H1 (cell line): Measurements from ENCODE around the gene DYNLT2B. TPM values are rescaled to one million over a fixed set of nuclear protein-coding genes. Genes with fewer than 3 reads are reported as not detected.

ENCODE experiments used
- CTCF ChIA-PET: fragments of 300-600 bp; sonication (Branson Sonifier 250); formaldehyde crosslinking; loops from one replicate; lab custom pipeline; 2021; ENCODE audit not compliant: partially characterized antibody; lab: Charles Lee
- POLR2A ChIA-PET: fragments of 300-600 bp; sonication (Branson Sonifier 250); formaldehyde crosslinking; loops from one replicate; lab custom pipeline; 2021; ENCODE audit warnings: inconsistent platforms; ENCODE audit not compliant: partially characterized antibody; lab: Charles Lee
- DNase-seq, 2 experiments: peaks; one replicate each; pipeline versions ENCODE4 v3.0.0 to v3.0.0-alpha.2; 2010 to 2022; ENCODE audit warnings: low spot score in 2 of 2, low read depth in 1 of 2, mixed read lengths in 1 of 2
- FAIRE-seq: peaks from 2 replicates; lab custom pipeline; 2011; peaks lifted over from hg19 to GRCh38; lab: Jason Lieb, UNC
- H2AFZ ChIP-seq: 2 replicates; pipeline ENCODE4 v1.8.1; 2012; ENCODE audit warnings: low read length, inconsistent platforms
- H2AK5ac ChIP-seq: 2 replicates; pipeline ENCODE4 v1.6.1; 2013; ENCODE audit warnings: low read depth, low read length
- H2BK120ac ChIP-seq: replicated peaks from 2 replicates; pipeline ENCODE3; 2013; ENCODE audit warnings: low read depth, low read length, inconsistent platforms
- H2BK12ac ChIP-seq: 2 replicates; pipeline ENCODE4 v1.6.1; 2013; ENCODE audit warnings: low read depth, low read length
- H2BK15ac ChIP-seq: 2 replicates; pipeline ENCODE4 v1.6.1; 2013; ENCODE audit warnings: low read length
- H2BK20ac ChIP-seq: 2 replicates; pipeline ENCODE4 v1.6.1; 2013; ENCODE audit warnings: low read length
- H2BK5ac ChIP-seq: 2 replicates; pipeline ENCODE4 v1.6.1; 2013; ENCODE audit warnings: low read depth, low read length
- H3K14ac ChIP-seq: 2 replicates; pipeline ENCODE4 v1.6.1; 2013; ENCODE audit warnings: inconsistent platforms; ENCODE audit not compliant: insufficient read length
- H3K18ac ChIP-seq: 2 replicates; pipeline ENCODE4 v1.6.1; 2013; ENCODE audit warnings: low read length; ENCODE audit errors: extremely low read depth
- H3K23ac ChIP-seq: 2 replicates; pipeline ENCODE4 v1.6.1; 2013; ENCODE audit warnings: inconsistent platforms; ENCODE audit not compliant: insufficient read length
- H3K23me2 ChIP-seq: 2 replicates; pipeline ENCODE4 v1.6.1; 2013; ENCODE audit warnings: low read depth, low read length
- H3K27ac ChIP-seq: 2 replicates; pipeline ENCODE4 v1.6.1; 2011; ENCODE audit warnings: low read depth, low read length, inconsistent platforms
- H3K27me3 ChIP-seq, 4 experiments: replicated peaks in 1 of 4; 1 replicate in 1 of 4; 2 replicates in 3 of 4; pipeline versions ENCODE4 v1.6.1 to v1.8.1; 2011 to 2013; ENCODE audit warnings: low read length in 3 of 4, mild to moderate bottlenecking in 3 of 4, inconsistent platforms in 2 of 4, mixed read lengths in 2 of 4, moderate library complexity in 1 of 4; ENCODE audit not compliant: control insufficient read depth in 3 of 4, insufficient read depth in 3 of 4; ENCODE audit errors: extremely low read depth in 1 of 4
- H3K36me3 ChIP-seq, 4 experiments: 2 replicates each; pipeline versions ENCODE4 v1.6.1 to v1.8.1; 2011 to 2013; ENCODE audit warnings: mild to moderate bottlenecking in 4 of 4, low read length in 3 of 4, moderate library complexity in 2 of 4, control low read depth in 1 of 4, inconsistent platforms in 1 of 4; ENCODE audit not compliant: insufficient read depth in 4 of 4, control insufficient read depth in 2 of 4
- H3K4ac ChIP-seq: replicated peaks from 2 replicates; pipeline ENCODE3; 2013; ENCODE audit warnings: low read length, low read depth, mixed read lengths, inconsistent platforms; ENCODE audit not compliant: insufficient read length
- H3K4me1 ChIP-seq, 4 experiments: replicated peaks in 1 of 4; 1 replicate in 1 of 4; 2 replicates in 3 of 4; pipeline versions ENCODE4 v1.6.1 to v1.8.1; 2011 to 2013; ENCODE audit warnings: low read length in 3 of 4, inconsistent platforms in 2 of 4, mixed read lengths in 1 of 4; ENCODE audit not compliant: insufficient read depth in 4 of 4, control insufficient read depth in 3 of 4
- H3K4me2 ChIP-seq, 2 experiments: 2 replicates each; pipeline versions ENCODE4 v1.6.1 to v1.8.1; 2011 to 2013; ENCODE audit warnings: low read depth in 2 of 2, low read length in 2 of 2, control low read depth in 1 of 2, inconsistent platforms in 1 of 2, mild to moderate bottlenecking in 1 of 2; ENCODE audit not compliant: insufficient read depth in 1 of 2
- H3K4me3 ChIP-seq, 4 experiments: fragments of 200-600, 300-600 bp in 1 of 4; sonication (generic), shearing (Covaris generic), sonication (Bioruptor Twin) in 1 of 4; 2 replicates each; pipeline versions ENCODE4 v1.5.1 to v1.8.1; 2011 to 2016; ENCODE audit warnings: low read length in 4 of 4, low read depth in 3 of 4, control low read depth in 2 of 4, inconsistent platforms in 2 of 4, mild to moderate bottlenecking in 2 of 4, mixed read lengths in 1 of 4, moderate library complexity in 1 of 4; ENCODE audit not compliant: insufficient read depth in 2 of 4; ENCODE audit errors: extremely low read depth in 1 of 4
- H3K56ac ChIP-seq: replicated peaks from 2 replicates; pipeline ENCODE3; 2013; ENCODE audit warnings: low read depth, mild to moderate bottlenecking, mixed read lengths, low read length, inconsistent platforms; ENCODE audit not compliant: insufficient read length
- H3K79me1 ChIP-seq: 2 replicates; pipeline ENCODE4 v1.6.1; 2013; ENCODE audit warnings: low read depth, low read length, control low read depth
- H3K79me2 ChIP-seq, 2 experiments: 2 replicates each; pipeline versions ENCODE4 v1.6.1 to v1.8.1; 2012 to 2013; ENCODE audit warnings: low read length in 2 of 2, mild to moderate bottlenecking in 2 of 2, inconsistent platforms in 1 of 2; ENCODE audit not compliant: insufficient read depth in 2 of 2, control insufficient read depth in 1 of 2
- H3K9ac ChIP-seq, 4 experiments: replicated peaks in 1 of 4; 1 replicate in 1 of 4; 2 replicates in 3 of 4; pipeline versions ENCODE4 v1.6.1 to v1.8.1; 2011 to 2013; ENCODE audit warnings: low read depth in 3 of 4, low read length in 3 of 4, control low read depth in 2 of 4, mild to moderate bottlenecking in 2 of 4, moderate library complexity in 2 of 4, inconsistent platforms in 1 of 4; ENCODE audit errors: extremely low read depth in 1 of 4
- H3K9me3 ChIP-seq, 2 experiments: 2 replicates each; pipeline versions ENCODE4 v1.6.1 to v1.8.1; 2012 to 2013; ENCODE audit warnings: mild to moderate bottlenecking in 2 of 2, moderate library complexity in 2 of 2, control low read depth in 1 of 2, inconsistent platforms in 1 of 2, low read depth in 1 of 2, low read length in 1 of 2, mixed read lengths in 1 of 2; ENCODE audit not compliant: insufficient read depth in 2 of 2
- H4K20me1 ChIP-seq, 2 experiments: replicated peaks in 1 of 2; 2 replicates each; pipeline versions ENCODE3 to v1.8.1; 2011 to 2013; ENCODE audit warnings: inconsistent platforms in 2 of 2, low read length in 2 of 2, mild to moderate bottlenecking in 1 of 2; ENCODE audit not compliant: insufficient read depth in 2 of 2, control insufficient read depth in 1 of 2
- H4K5ac ChIP-seq: 2 replicates; pipeline ENCODE4 v1.6.1; 2013; ENCODE audit warnings: low read length, low read depth, mixed read lengths, inconsistent platforms; ENCODE audit not compliant: insufficient read length
- H4K8ac ChIP-seq: 2 replicates; pipeline ENCODE4 v1.8.0; 2013; ENCODE audit warnings: mild to moderate bottlenecking, moderate library complexity, low read length, inconsistent platforms; ENCODE audit not compliant: insufficient read depth; ENCODE audit errors: extremely low read depth
- H4K91ac ChIP-seq: replicated peaks from 2 replicates; pipeline ENCODE3; 2013; ENCODE audit warnings: low read length, mixed read lengths, inconsistent platforms; ENCODE audit not compliant: insufficient read length
- CHD1 ChIP-seq: IDR thresholded peaks from 2 replicates; pipeline ENCODE4 v1.6.1; 2012; ENCODE audit warnings: low read depth, low read length, improper control_type of control experiment
- JUN ChIP-seq: IDR thresholded peaks from 2 replicates; pipeline ENCODE4 v1.6.1; 2011; ENCODE audit warnings: low read depth, mild to moderate bottlenecking, improper control_type of control experiment, low read length
- POLR2AphosphoS5 ChIP-seq: IDR thresholded peaks from 2 replicates; pipeline ENCODE4 v1.6.1; 2011; ENCODE audit warnings: low read depth, low read length
- SIRT6 ChIP-seq: IDR thresholded peaks from one replicate; pipeline ENCODE4 v1.7.1; 2012; ENCODE audit warnings: low read length, inconsistent platforms
- SRF ChIP-seq: IDR thresholded peaks from 2 replicates; pipeline ENCODE4 v1.6.1; 2011; ENCODE audit warnings: mild to moderate bottlenecking, low read depth, low read length, moderate library complexity
- TBP ChIP-seq: IDR thresholded peaks from 2 replicates; pipeline ENCODE4 v1.6.1; 2011; ENCODE audit warnings: low read depth, low read length, improper control_type of control experiment
- WGBS, 2 experiments: shearing (Covaris generic) in 1 of 2; methylation state at CpG; one replicate each; pipeline versions ENCODE4 v1.1.6 to v1.1.7; 2013 to 2015; ENCODE audit warnings: low lambda C conversion rate in 2 of 2, mixed read lengths in 2 of 2, inconsistent platforms in 1 of 2, low coverage in 1 of 2, missing lambda C conversion rate in 1 of 2; ENCODE audit not compliant: insufficient replicate concordance in 2 of 2, insufficient coverage in 1 of 2, insufficient read length in 1 of 2; ENCODE audit errors: extremely low coverage in 1 of 2, missing lambda C conversion rate in 1 of 2; 5-methylcytosine and 5-hydroxymethylcytosine counted together
- polyA plus RNA-seq, 7 experiments: library from polyadenylated mRNA; depleted of rRNA in 3 of 7; stranded (reverse) in 5 of 7; unstranded in 2 of 7; fragments of >200 nt in 5 of 7; fragments of 200-250 nt in 2 of 7; gene quantifications; 1 replicate in 5 of 7; 2 replicates in 1 of 7; 4 replicates in 1 of 7; pipeline versions ENCODE4 v1.2.1 to v1.2.3, GENCODE V29; 2011 to 2013; ENCODE audit warnings: missing spikeins in 2 of 7, mixed read lengths in 2 of 7
- total RNA-seq: library from RNA; stranded (reverse); fragmentation: NEBNext Ultra II Directional; extraction: Animal tissue kit (Norgen Biotek cat#: 25700); gene quantifications from 2 replicates; pipeline ENCODE4 v1.2.1, GENCODE V29; 2021

Gene DYNLT2B
- total and polyA plus RNA-seq, 2 of the 8 experiments (the other 6 are each of a cell fraction or from before 2014, with no cell fraction given) = 10.9 to 22.2 TPM

DNA sequence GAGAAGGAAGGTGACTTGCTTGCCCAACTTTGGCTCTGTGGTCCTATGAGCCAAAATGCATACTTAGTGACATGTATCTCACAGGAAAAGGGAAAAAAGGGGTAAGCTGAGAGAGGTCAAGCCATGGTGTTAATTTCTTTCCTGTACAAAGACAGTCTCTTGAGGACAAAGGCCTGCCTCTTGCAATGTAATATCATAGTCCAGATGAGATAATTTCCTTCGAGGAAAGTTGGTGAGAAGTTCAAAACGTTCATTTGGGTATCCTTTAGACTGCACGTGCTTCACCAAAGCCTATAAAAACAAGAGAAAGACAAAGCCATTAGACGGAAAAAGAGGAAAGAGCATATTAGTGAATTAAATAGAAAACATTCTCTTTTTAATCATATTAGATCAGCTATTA lies 38.5 kb upstream of the DYNLT2B start:
- H3K23ac ChIP-seq = no peak overlapping the region
- H3K4ac ChIP-seq = no peak overlapping the region
- no peak overlapping the region for H3K9ac ChIP-seq
- CTCF ChIA-PET = no interaction called here
- H2AFZ ChIP-seq = no peak overlapping the region
- no peak overlapping the region for H3K14ac ChIP-seq
- no peak overlapping the region for H2BK15ac ChIP-seq
- no peak overlapping the region for H4K5ac ChIP-seq
- no peak overlapping the region for H2BK120ac ChIP-seq
- H3K36me3 ChIP-seq = peaks cover 17 to 61% (median 30%) of the 10 kb centered on the region in 4 experiments
- no peak overlapping the region for H2BK5ac ChIP-seq
- H3K27ac ChIP-seq = no peak overlapping the region
- no peak for TF ChIP-seq TBP
- no peak for TF ChIP-seq JUN
- TF ChIP-seq CHD1 = no peak
- TF ChIP-seq SIRT6 = no peak
- no peak for TF ChIP-seq POLR2AphosphoS5
- TF ChIP-seq SRF = no peak
- TF ChIP-seq, all 59 proteins: peak for 0
- Histone ChIP-seq H3K4me2 (no peak overlapping the region), H4K91ac (no peak overlapping the region), H3K4me3 (no peak overlapping the region), H3K56ac (no peak overlapping the region), H4K20me1 (peaks cover 0 to 5% of the 10 kb centered on the region in 2 experiments), H4K8ac (no peak overlapping the region), H2BK12ac (no peak overlapping the region), H3K9me3 (no peaks in the 10 kb centered on the region), H3K79me2 (no peaks in the 10 kb centered on the region), H3K4me1 (no peaks in the 10 kb centered on the region), H3K18ac (no peak overlapping the region), H3K23me2 (no peaks in the 10 kb centered on the region), H2AK5ac (no peak overlapping the region), H3K27me3 (no peaks in the 10 kb centered on the region), H2BK20ac (no peak overlapping the region), H3K79me1 (peaks cover 3% of the 10 kb centered on the region; the same call in 1 of the 2 replicates)
- DNase-seq (no peak), FAIRE-seq (no peak)
- 84% methylated on average over 4 of the region's 4 CpGs; no CpG with 5 or more reads in 1 of the 2 experiments for WGBS, 2 experiments
- POLR2A ChIA-PET = no interaction called here
